ENCODE results near the gene FAM221B.

- TF ChIP-seq CTCF (IDR thresholded peaks at IDR 0.05) (no peak), POLR2A (IDR thresholded peaks at IDR 0.05) (no peak)
Measured at GRCh38 chr9:35792024-35792813, 36.3 kb downstream of the FAM221B start.

Data from body of pancreas (tissue), 4 donors.